Activated T-cell treated with anti-CD3 and anti-CD28 coated beads for 24 hours (primary cell): ENCODE measurements around the gene CCDC178.
"Not testable (repeated sequence)": the region's sequence is repeated elsewhere in the genome, so short reads cannot be mapped to it uniquely, and the experiment has no call there.

Experiments
- DNase-seq: peaks from one replicate; pipeline ENCODE4 v3.0.0-alpha.2; 2020; ENCODE audit warnings: low read depth

CCDC178 gene, protein sequence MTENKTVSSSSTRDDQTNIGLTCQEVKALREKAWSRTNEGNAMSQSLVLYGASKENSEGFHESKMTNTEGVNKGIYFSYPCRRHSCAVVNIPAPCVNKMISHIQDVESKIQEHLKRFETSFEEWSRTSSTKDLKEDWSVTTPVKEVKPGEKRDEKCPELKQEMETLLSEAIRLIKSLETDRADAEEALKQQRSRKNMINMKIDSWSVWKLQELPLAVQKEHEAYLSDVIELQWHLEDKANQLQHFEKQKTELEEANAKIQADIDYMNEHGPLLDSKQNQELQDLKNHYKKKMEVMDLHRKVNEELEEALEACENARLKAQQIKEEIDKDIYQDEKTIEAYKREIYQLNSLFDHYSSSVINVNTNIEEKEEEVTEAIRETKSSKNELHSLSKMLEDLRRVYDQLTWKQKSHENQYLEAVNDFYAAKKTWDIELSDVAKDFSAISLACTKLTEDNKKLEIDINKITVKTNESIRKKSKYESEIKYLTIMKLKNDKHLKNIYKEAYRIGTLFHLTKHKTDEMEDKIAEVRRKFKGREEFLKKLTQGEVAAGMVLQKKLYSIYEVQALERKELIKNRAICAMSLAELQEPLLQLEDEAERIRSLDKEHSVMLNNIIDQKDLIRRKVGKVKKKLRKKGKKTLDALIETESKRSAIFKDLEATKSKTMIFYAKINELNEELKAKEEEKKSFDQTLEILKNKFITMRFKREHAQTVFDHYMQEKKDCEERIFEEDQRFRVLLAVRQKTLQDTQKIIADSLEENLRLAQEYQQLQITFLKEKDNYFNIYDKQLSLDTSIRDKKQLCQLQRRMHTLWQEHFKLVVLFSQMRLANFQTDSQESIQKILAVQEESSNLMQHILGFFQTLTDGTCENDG

DNA sequence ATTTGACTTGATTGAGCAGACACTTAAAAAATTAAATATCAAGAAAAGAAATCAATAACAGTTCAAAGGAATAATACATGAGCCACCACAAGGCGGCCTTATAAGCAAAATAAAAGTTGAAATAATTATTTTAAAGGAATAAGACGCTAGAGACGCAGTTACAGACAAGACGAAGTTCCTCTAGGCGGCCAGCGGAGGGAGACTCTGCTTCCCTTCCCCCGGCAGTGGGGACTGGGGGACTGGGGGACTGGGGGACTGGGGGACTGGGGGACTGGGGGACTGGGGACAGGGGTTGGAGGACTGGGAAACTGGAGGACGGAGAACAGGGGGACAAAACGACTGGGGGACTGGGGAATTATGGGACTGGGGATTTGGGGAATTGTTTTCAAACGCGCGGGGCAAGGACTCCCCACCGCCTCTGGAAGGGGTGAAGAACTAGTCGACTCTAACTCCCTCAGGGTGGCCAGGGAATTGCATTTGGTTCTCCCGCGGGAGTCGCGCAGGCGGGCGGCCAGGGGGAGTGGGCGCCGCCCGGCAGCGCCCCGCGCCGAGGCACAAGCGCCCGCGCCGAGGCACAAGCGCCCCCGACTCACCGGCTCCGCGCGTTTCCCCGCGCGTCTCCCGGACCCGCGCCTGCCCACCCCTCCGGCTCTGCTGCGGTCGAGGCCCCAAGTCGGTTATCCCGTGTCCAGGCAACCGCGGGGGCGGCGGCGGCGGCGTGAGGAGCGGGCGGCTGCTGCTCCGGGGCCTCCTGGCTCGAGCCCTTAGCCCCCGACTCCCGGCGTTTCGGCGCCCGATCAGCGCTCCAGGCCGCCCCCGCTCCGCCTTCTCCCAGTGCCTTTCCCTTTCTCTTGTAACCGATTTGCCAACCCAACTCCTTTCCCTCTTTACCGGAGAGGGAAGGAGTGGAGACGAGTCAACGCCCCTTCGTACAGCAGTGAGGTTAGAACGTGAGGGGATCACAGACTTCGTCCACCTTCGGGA, at the start of gene CCDC178:
Gene CCDC178, minus strand, starts transcription at position 662 of the 984 bp plus-strand sequence. CDS start 28,633 bp downstream, outside the sequence.
- DNase-seq = no peak

DNA sequence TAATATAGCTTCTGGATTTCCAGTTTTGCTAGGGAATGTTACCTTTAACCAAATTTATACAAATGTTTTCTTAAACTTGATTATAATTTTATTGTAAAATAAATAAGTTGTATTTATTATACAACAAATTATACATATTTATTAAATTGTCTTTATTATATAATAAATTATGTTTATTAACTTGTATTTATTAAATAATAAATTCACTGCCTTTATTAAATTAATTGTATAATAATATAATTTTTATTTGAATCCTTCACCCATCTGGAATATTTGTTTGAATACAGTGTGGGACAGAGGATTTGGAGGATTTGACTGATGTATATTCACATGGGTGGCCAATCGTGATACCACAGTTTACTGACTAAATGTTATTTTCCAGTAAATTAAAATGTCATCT, 43.4 kb upstream of the CCDC178 start:
- DNase-seq = no peak

DNA sequence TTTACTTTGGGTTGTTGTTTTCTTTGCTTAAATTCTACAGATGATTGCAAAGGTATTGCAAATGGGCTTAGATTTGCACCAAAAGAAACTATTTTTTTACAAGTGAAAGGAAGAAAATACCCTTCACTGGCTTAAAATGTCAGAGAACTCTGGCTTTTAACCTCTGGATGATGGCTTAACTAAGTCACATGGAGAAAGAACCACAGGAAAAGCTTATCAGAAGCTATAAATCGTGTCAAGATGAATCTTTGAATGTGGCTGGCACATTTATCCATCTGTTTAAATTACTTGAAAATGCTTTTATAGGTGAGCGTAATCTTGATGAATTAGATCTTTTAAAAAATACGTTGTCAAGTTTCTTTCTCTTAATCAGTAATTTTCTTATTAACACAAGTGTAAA, 32.0 kb upstream of the CCDC178 start:
- DNase-seq = no peak

DNA sequence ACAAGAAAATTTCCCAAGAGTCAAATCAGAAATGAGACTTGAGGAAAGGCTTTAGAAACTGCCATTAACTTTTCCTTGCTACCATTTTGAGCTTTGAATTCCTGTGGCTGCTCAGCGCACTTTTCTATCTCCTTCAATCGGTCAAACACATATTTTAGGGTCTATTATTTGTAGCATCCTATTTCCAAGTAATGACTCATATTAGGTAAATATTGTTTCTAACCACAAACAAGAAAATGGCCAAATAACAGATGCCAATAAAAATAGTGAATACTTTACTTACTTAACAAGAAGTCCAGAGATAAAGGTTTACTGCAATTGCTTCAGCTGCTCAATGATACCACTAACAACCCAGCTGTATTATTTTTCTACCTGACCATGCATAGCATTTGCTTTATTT, 29.7 kb upstream of the CCDC178 start:
- DNase-seq = no peak

DNA sequence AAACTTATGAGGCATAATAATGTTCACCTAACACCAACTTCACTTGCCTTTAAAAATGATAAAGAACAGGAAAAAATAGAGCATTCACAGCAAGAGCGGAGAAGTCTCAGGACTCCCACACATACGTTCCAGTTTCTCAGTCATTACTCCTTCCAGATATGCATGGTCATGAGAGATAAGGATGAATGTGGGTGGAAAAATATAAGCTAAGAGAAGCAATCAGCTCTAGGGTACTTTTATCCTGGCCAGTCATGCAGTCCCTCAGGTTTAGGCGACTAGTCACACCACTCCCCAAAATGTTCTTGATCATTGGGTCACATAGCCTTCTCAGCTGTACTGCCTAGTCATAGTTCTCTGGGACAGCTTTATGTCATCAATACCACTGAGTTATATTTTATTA, 29.2 kb upstream of the CCDC178 start:
- DNase-seq = no peak

DNA sequence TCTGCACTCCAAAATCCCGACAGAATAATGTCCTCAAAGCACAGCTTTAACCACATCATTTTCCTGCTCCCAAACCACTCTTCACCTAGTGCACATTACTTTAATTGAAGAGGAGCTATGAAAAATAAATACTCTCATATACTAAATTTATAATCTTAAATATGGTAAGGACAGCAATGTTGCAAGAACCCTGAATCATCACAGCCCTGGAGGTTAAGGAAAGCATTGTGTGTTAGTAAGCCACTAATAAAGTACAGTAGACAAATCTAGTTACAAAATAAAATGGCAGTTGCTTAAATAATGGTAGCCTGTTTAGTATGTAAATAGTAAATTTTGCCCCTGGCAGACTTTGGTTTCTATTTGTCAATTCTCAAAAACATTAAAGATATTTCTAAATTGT, 27.0 kb upstream of the CCDC178 start:
- DNase-seq = no peak

DNA sequence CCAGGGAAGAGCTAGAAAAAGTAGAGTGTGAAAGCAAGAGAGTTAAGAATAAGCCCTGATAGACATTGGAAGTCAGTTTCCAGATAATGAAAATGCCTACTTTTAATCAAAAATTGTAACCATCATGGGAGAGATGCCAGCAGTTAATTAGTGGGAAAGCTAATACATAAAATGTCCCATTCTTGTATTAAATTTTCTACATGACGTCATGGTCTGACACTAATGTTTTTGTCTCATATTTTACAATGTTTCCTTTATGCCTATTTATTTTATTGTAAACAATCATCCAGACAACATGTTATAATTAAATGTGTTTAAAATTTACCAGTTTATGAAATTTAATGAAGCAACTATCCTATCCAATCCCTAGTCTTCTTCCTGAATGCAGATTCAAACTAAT, 26.3 kb upstream of the CCDC178 start:
- DNase-seq = no peak

DNA sequence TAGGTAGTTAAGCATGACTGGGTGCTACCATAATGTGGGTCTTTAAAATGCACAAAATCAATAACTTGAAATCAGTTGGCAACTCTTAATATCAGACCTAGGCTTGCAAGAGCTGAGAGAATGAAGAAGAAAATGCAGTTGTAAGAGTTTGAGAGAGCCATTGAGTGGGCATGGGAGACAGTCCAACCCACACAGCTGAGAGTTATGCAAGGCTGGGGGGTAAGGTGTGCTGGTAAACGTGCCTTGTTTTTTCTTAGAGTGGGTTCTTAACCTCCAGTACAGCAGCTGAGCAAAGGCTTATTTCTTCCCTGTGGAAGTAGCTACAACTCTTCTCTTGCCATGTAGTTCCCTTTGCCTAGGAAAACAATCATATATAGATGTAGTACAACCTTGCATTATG, 20.2 kb upstream of the CCDC178 start:
- no peak for DNase-seq

DNA sequence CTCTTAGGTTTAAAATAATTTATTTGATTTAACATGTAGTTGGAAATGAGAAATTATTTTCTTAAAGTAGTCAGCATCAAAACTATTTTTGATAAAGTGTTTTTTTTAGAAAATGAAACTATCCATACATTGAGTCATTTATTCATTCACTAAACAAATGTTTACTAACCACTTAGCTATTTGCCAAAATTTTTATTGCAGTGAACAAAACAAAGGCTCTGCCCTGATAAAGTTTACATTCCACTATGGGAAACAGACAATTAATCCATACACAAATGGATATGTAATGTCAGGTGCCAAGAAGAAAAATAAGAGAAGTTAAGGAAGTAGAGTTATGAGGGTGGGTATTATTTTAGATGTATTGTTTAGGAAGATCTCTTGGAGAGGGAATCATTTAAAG, 19.1 kb upstream of the CCDC178 start:
- no peak for DNase-seq

DNA sequence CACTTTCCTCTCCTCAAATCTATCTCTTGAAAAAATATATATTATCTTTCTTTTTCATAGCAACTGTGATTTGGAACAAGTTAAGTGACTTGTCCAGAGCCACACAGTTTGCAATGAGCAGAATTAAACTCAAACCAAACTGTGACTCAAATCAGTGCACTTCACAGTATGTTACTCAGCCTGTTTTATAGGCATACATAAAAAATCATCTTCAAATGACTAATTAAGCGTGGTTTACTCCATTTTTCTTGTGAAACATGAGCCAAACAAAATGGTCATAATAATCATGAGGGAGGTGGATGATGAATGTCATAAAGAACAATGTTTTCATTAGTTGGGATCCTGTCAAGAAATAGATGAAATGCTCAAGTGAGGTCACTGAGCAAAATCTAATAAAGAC, 6.1 kb upstream of the CCDC178 start:
- DNase-seq = no peak

DNA sequence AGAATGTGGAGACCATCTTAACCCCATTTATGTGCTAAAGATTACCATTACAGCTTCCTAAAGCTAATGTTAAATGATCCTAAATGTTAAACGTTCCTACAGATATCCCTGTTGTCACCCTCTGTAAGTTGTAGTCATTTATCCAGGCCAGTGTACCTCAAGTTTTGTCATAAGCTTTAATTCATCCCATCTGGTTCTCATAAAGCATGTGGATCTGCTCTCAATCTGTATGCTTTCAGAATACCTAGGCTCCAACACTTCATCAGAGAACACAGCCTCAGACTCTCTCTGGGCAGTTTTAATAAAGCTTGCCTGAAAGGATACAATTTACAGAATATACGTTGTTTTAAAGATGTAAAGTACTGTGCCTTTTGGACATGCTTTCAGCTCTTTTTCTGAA, 4.2 kb upstream of the CCDC178 start:
- no peak for DNase-seq

DNA sequence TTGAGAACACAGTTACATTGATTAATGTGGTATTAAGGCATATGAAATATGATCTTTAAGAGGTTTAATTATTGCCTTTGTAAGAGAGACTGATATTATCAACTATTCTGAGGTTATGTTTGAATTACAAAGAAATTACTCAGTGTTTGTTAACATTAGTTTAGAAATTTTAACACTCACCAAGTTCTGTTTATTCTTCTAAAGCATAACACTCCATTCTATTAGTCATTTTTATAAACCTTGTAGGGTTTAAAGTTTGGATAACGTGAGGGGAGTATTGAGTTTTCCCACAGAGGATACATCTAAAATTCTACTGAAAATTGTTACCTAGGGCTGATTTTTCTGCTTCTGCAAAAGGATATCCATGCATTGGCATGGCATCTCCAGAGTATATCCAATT, 7.7 kb downstream of the CCDC178 start:
- no peak for DNase-seq

DNA sequence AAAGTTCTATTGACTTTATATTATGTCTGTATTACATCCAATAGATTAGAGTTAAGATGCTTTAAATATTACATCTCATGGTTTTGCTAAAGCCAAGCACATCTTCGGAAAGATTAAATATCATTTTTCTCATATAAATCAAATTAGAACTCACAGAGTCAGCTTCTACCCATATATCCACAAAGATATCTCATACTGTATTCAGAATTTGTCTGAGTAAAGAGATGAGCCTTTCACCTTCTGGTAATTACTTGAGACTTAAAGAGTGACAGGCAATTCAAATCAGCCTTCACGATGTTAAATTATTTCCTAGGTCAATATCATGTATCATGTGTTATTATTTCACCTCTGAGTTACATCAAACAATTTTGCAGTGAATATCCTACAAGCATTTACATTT, 13.0 kb downstream of the CCDC178 start:
- DNase-seq = no peak

DNA sequence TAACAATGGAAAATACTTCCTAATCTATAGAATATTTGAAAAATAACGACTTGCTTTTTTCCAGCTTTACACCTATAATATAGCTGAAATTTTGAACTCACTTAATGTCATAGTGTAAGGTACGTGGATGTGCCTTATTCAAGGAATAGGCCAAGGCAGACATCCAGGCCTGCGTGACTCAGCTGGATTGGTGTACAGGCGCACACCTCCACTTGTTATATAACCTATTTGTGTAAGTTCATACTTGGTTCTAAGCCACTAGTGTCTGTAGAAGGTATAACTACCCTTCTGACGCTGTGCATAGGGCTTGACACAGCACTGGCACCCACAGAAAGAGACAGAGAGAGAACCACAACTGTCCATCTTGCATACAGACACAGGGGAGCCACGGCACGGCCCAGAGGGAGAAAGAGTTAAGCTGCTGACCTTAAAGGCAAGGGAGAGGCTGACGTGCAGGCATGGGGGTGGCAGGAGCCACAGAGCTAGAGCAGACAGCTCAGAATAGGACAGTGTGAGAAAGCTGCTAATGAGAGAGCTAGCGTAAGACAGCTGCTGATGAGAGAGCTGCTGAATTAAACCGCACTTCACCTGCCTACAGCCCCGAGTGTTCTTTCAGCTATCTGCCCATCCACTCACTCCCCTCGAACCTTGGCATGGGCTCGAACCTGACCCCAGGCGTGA, 16.1 kb downstream of the CCDC178 start:
- no peak for DNase-seq

DNA sequence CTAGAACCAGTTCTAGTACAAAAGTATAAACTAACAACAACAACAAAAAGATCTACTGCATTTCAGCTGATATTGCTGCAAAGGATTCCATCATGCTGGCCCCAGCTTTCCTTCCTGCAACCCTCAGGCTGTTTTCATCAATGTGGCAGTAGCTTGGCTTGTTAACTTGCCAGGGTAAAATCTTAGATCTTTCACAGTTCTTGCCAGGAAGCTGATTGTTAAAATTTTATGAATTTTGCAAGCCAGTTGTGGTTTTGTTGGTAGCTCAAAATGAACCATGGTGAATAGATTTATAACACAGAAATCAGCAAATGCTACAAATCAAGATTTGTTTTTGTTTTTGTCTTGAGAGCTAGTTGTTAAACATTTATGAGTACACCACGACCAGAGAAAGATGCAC, 19.3 kb downstream of the CCDC178 start:
- DNase-seq = no peak

DNA sequence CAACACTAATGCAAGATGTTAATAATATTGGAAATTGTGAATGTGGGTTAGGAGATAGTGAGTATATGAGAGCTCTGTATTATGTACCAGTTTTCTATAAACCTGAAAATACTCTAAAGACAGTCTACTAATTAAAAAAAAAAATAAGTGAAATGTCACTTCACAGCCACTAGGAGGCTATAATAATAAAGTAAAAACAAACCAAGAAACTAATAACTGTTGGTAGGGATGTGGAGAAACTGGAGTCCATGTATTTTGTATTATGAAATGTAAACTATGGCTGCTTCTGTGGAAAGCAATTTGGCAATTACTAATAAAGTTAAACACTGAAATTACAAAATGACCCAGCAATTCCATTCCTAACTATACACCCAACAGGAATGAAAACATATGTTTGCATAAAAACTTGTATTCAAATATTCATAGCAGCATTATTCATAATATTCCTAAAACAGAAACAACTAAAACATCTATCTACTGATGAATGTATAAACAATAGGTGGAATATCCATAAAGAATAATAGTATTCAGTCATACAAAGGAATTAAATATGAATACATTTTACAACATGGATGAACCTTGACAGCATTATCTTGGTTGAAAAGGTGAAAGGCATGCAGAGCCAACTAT, 36.2 kb downstream of the CCDC178 start:
- no peak for DNase-seq

DNA sequence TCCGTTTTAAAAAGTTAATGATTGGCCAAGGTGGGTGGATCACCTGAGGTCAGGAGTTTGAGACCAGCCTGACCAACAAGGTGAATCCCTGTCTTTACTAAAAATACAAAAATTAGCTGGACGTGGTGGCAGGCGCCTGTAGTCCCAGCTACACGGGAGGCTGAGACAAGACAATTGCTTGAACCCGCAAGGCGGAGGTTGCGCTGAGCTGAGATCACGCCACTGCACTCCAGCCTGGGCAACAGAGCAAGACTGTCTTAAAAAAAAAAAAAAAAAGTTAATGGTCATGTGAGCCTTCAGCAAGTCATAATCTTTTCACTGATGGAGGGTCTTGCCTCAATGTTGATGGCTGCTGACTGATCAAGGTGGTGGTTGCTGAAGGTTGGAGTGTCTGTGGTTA, 41.6 kb downstream of the CCDC178 start:
- not testable (repeated sequence) for DNase-seq

DNA sequence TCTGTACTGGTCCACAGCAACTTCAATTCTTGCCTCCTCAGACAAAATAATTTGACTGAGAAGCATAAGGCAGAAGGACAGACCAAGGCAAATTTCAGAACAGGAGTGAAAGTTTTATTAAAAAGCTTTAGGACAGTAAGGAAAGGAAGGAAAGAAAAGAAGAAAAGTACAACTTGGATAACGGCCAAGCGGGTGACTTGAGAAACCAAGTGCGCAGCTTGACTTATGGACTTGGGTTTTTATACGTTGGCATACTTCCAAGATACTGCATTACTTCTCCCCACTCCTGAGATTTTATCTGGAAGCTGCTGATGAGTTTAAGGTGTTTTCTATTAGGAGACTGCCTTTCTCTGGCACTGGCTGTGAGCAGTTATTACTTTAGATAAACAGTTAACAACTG, 64.7 kb downstream of the CCDC178 start:
- DNase-seq = no peak

DNA sequence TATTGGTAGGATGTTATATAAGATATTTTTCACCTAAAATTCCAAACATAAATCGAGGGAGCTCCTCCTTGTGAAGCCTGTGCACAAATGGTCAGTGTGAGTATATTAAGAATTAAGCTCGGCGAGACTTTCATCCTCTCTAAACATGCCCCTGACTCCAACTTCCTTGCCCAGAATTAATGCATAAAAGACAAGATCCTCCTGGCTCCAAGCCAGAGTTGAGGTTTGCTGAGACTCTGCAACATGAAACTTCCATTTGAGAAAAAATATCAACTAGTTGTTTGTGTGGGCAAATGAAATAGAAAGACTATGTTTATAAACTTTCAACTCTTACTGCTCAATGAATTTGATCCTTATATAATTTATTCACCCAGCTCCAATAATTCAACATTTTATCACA, 68.1 kb downstream of the CCDC178 start:
- no peak for DNase-seq

DNA sequence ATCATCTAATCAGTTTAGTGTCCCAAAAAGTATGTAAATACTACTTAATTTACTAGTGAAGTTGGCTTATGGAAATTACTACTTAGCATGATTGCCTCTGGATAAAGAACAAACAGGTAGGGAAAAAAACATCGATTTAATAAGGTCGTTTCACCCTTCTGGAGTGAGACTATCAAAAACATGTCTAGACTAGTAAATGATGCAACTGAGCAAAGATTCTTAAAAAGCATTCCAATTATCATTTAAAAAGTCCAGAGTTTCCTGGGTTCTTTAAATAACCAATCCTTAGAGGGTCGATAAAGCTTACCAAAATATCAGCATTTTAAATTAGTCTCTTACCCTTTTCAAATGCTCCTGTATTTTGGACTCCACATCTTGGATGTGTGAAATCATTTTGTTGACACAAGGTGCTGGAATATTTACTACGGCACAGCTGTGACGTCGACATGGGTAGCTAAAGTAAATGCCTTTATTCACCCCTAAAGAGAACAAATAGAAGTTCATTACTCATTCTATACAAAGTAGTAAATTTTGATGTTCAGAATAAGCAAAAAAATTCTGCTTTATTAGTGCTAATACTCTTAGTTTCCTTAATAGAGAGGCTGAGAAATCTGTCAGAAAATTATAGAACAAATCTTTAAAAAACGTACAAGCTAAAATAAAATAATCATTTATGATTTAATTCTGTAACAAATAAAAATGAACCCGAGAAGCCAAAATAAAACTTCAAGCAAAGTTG, 70.6 kb downstream of the CCDC178 start:
- DNase-seq = no peak
